Lung (tissue), 12 donors: ENCODE results near the gene ALG6. TPM values are rescaled to one million over a fixed set of nuclear protein-coding genes. Genes with fewer than 3 reads are reported as not detected.

ENCODE experiments used
- ATAC-seq: fragments of 200-7000 bp; cut with Tn5 transposase; one replicate; pipeline ENCODE4 v1.9.1; 2020; ENCODE audit warnings: moderate number of reproducible peaks; ENCODE audit not compliant: insufficient read depth, low FRiP score
- DNase-seq, 3 donors: peaks; one replicate each; pipeline ENCODE4 v3.0.0-alpha.2; 2013 to 2017
- H3K27ac ChIP-seq, 2 donors: one replicate each; pipeline ENCODE4 v1.5.1; 2013; ENCODE audit warnings: mild to moderate bottlenecking in 2 of 2, moderate library complexity in 2 of 2, control low read depth in 1 of 2, inconsistent platforms in 1 of 2, low read depth in 1 of 2, low read length in 1 of 2
- H3K27me3 ChIP-seq, 3 donors: one replicate each; pipeline ENCODE4 v1.5.1; 2013; ENCODE audit warnings: low read length in 2 of 3; ENCODE audit not compliant: control insufficient read depth in 3 of 3, insufficient read depth in 3 of 3
- H3K36me3 ChIP-seq, 4 donors: one replicate each; pipeline ENCODE4 v1.5.1; 2013; ENCODE audit warnings: low read length in 4 of 4, mild to moderate bottlenecking in 1 of 4, moderate library complexity in 1 of 4; ENCODE audit not compliant: control insufficient read depth in 4 of 4, insufficient read depth in 4 of 4
- H3K4me1 ChIP-seq, 5 donors: one replicate each; pipeline ENCODE4 v1.5.1; 2013; ENCODE audit warnings: low read length in 5 of 5, mild to moderate bottlenecking in 2 of 5, moderate library complexity in 1 of 5; ENCODE audit not compliant: control insufficient read depth in 5 of 5, insufficient read depth in 5 of 5
- H3K4me3 ChIP-seq: one replicate; pipeline ENCODE4 v1.5.1; 2013; ENCODE audit warnings: mild to moderate bottlenecking, control low read depth, moderate library complexity
- H3K9ac ChIP-seq, 2 donors: one replicate each; pipeline ENCODE4 v1.5.1; 2013; ENCODE audit warnings: low read length in 2 of 2, control low read depth in 1 of 2; ENCODE audit not compliant: insufficient read depth in 1 of 2
- H3K9me3 ChIP-seq, 4 donors: one replicate each; pipeline ENCODE4 v1.5.1; 2013; ENCODE audit warnings: low read length in 3 of 4, mild to moderate bottlenecking in 1 of 4, moderate library complexity in 1 of 4; ENCODE audit not compliant: control insufficient read depth in 4 of 4, insufficient read depth in 3 of 4
- CTCF ChIP-seq: IDR thresholded peaks from 2 replicates; pipeline ENCODE4 v1.5.1; 2012; ENCODE audit warnings: mild to moderate bottlenecking; ENCODE audit errors: control extremely low read depth, extremely low read depth
- WGBS, 2 donors: extraction: QIAGEN DNeasy Blood & Tissue Kit; methylation state at CpG; one replicate each; pipeline ENCODE4 v1.1.7; 2013; 5-methylcytosine and 5-hydroxymethylcytosine counted together
- polyA plus RNA-seq, 2 donors: library from polyadenylated mRNA; stranded (reverse); fragments of 200-250 nt; gene quantifications; one replicate each; pipeline ENCODE4 v1.2.1, GENCODE V29; 2013
- total RNA-seq, 2 donors: library from RNA; depleted of rRNA in 1 of 2; stranded (reverse); fragments of >200 nt in 1 of 2; gene quantifications; one replicate each; pipeline ENCODE4 v1.2.1, GENCODE V29; 2014 to 2021
- donor health status: control.
- donor health status: control.
- donor health status: Bipolar disorder and iron deficiency.
- donor health status: healthy.
- donor health status: DM: yes; HTN: yes; CAD: no.

The ALG6 gene
- total and polyA plus RNA-seq, 4 donors = 8.2 to 25.3 (median 11.8) TPM

GRCh38 chr1:63323865-63324778 is 43.3 kb upstream of the ALG6 start:
- ATAC-seq = no peak
- H3K9me3 ChIP-seq = peaks cover 0 to 31% (median 0%) of the 10 kb centered on the region in 4 donors
- no peak for TF ChIP-seq CTCF
- H3K27ac ChIP-seq = no peak overlapping the region
- H3K4me1 ChIP-seq = peaks cover 0 to 26% (median 0%) of the 10 kb centered on the region in 5 donors
- no peak for DNase-seq
- H3K36me3 ChIP-seq = no peaks in the 10 kb centered on the region
- H3K27me3 ChIP-seq = peaks cover 7 to 86% (median 80%) of the 10 kb centered on the region in 3 donors
- WGBS, 2 donors = 5 to 7% methylated on average over 86 to 114 of the region's 114 CpGs
- H3K4me3 ChIP-seq = no peak overlapping the region
- no peak overlapping the region for H3K9ac ChIP-seq

DNA sequence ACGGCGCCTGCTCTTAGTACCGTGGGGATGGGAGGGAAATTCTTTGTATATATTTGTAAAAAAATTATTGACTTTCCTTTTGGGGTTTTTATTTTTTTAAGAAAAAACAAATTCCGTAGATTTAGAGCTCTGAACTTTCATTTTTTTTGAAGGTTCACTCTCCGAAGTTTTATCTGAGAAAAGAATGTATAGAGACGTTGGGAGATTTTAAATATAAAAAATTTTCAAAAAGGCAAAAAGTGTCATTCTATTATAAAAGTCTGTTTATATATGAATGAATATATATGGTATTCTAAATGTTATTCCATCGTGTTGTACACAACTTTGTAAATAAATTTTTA is 42.7 kb upstream of the ALG6 start:
- H3K4me1 ChIP-seq = peaks cover 0 to 26% (median 0%) of the 10 kb centered on the region in 5 donors
- no peak overlapping the region for H3K9ac ChIP-seq
- H3K4me3 ChIP-seq = no peak overlapping the region
- TF ChIP-seq CTCF = no peak
- H3K36me3 ChIP-seq = no peaks in the 10 kb centered on the region
- peaks cover 7 to 85% (median 81%) of the 10 kb centered on the region in 3 donors for H3K27me3 ChIP-seq
- H3K9me3 ChIP-seq = peaks cover 0 to 28% (median 0%) of the 10 kb centered on the region in 4 donors
- H3K27ac ChIP-seq = no peak overlapping the region
- 13 to 15% methylated on average over 7 of the region's 7 CpGs for WGBS, 2 donors
- DNase-seq (peak in 1 of 3 donors; percentile 34), ATAC-seq (no peak)

DNA sequence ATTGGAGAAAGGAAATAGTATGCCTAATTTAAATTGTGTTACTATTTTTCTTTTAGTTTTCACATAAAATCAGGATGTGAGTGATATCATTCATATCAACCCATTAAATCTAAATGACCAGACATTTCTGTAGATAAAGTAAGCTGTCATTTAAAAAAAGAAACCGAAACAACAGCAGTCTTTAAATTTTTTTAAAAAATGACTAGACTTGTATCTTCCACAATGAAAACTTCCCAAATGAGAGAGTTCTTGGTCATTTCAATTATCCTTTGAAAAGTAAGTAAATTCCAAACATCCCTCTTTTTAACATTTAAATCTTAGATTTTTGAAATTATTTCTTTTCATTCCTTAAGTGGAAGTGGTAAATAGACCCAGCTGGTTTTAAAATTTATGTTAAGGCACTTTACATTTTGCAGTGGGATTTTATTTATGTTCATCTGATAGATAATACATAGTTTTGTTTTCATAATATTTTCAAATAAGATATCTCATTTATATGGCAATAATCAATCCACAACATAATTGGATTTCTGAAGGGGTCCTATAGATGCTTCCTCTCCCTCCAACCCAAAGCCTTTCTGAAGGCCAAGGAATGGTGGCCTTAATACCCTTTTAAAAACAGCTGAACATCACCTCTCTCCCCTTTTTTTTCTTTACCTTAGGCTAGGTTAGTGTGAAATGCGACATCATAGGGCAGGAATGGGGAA is 42.0 kb upstream of the ALG6 start:
- Histone ChIP-seq H3K27ac (no peak overlapping the region), H3K4me1 (peaks cover 0 to 26% (median 0%) of the 10 kb centered on the region in 5 donors), H3K36me3 (no peaks in the 10 kb centered on the region), H3K4me3 (no peak overlapping the region), H3K27me3 (peaks cover 7 to 85% (median 79%) of the 10 kb centered on the region in 3 donors), H3K9me3 (peaks cover 0 to 23% (median 0%) of the 10 kb centered on the region in 4 donors), H3K9ac (no peak overlapping the region)
- no peak for TF ChIP-seq CTCF
- DNase-seq = peak in 1 of 3 donors; percentile 59
- 12 to 16% methylated on average over 2 of the region's 2 CpGs for WGBS, 2 donors
- ATAC-seq = no peak
